T-helper 9 cell (primary cell): Measurements from ENCODE around the gene CLDN22.
"Not testable (repeated sequence)": the region's sequence is repeated elsewhere in the genome, so short reads cannot be mapped to it uniquely, and the experiment has no call there.

Experiments used
- DNase-seq: peaks from one replicate; pipeline ENCODE4 v3.0.0-alpha.2; 2020

CLDN22 gene

GRCh38 chr4:183347146-183347545 lies 27.1 kb upstream of the CLDN22 start:
- no peak for DNase-seq

DNA sequence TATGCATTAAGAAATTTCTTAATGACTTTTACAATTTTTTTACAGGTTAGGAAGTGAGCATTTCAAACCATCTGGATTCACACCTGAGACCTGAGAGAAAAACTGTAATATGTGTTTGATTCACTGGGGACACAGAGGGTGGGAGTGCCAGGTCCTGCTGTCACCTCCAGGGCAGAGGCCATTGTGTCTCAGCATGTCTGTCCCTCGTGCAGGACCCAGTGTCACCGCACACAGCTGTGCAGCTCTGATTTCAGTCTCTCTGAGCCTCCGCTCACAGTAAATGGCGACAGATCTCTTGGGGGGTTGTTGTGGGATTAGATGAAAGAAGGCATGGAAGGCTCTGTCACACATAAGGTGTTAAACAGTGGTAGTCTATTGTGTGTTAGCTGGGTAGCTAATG lies 25.2 kb upstream of the CLDN22 start:
- DNase-seq = no peak

DNA sequence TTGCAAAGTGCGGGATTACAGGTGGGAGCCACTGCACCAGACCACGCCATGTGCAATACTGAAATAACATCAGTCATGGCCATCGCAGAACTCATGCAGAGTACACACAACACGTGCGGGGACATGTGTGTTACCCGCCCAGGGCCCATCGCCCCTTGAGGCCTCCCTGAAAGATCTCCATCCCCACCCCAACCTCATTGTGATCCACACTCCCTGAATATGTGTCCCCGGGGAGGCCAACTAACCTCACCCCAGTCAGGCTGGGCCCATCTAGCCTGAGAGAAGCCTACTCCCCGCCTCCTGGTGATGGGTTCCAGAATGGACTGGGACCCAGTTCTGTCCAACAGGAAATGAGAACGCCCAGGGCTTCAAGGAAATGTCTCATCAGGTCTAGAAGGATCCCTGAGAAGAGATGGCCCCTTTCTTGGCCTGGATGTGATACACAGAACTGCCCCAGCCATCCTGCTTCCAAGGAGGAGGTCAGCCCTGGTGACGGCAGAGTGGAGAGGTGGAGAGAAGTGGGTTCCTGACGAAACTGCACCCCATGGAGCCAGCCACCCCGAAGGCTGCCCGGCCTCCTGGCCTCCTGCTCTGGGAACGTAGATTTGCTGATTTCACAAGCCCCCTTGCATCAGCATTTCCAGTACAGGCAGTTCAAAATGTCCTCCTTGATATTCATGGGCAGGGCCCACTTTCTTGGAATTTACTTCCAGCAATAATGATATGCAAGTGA lies 24.6 kb upstream of the CLDN22 start:
- no peak for DNase-seq

DNA sequence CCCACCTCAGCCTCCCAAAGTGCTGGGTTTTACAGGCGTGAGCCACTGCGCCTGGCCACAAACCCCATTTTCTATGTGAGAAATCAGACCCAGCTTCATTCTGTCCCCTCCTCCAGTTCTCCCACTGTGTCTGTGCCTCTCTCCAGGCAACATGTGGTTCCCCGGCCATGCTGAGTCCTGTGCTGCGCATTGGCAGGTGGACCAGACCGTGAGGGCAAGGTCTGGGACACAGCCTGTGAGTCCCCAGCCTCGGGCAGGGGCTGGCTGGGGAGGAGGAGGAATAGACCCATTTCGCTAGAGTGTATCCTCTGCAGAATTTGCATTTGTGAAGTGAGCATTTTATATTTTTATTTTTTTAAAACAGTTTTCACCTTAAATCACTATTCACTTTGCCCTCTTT lies 23.7 kb upstream of the CLDN22 start:
- DNase-seq = no peak

- no peak for DNase-seq
Measured at GRCh38 chr4:183342541-183343533, 22.8 kb upstream of the CLDN22 start.

DNA sequence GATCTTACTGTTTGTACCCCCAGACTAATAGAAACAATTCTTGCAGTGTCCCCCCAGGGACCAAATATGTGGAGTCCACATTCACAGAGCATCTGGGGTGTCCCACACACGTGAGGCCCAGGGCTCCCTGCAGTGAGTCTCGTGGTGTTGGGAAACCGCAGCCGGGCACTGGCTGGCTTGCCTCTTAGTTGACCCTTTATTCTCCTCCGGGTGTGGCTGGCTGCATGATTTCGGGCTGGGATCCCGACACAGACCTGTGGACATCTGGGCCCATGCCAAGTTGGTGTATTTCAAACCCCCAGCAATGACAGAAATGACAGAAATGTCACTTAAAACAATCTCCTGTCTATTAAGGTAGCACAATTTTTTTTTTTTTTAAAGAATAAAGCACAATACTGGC lies 17.8 kb upstream of the CLDN22 start:
- no peak for DNase-seq

GRCh38 chr4:183337349-183337748 lies 17.3 kb upstream of the CLDN22 start:
- no peak for DNase-seq

- DNase-seq = no peak
Measured at GRCh38 chr4:183335369-183335940, 15.4 kb upstream of the CLDN22 start.

DNA sequence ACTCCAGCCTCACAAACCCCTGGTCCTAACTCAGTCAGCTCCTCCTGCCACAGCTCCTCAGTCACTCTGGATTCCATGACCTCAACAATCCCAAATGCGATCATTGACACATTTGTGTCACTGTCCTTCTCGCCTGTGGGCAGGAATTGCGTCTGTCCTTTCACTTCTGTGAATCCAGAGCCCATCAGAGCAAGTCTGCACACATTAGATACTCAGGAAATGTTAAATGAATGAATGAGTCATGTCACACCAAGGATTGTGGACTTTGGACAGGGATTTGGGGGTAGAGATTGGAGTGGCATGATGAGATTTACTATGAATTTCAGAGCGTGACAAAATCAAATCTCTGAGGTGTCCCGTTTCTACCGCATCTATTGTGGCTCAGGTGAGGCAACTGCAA lies 13.9 kb upstream of the CLDN22 start:
- DNase-seq = no peak

GRCh38 chr4:183333202-183333601 lies 13.1 kb upstream of the CLDN22 start:
- no peak for DNase-seq

DNA sequence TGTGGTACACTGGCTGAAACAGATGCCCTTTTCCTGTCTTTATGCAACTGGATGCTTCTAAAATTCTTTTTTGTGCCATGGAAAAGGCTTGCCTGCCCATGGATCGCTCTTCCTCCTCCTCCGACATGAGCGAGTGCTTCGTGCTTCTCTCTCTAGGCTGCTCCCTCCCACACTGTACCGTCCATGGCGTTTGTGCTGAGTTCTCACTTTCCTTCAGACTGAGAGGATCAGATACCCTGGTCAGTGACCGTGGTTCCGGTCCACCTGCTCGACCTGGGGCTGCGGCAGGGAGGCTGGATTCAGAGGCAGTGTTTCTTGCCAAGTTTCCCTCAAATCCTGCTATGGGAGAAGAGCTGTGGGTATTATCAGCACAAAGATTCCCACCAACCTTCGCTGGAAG lies 12.4 kb upstream of the CLDN22 start:
- no peak for DNase-seq

GRCh38 chr4:183330841-183331240 lies 10.8 kb upstream of the CLDN22 start:
- DNase-seq = no peak

DNA sequence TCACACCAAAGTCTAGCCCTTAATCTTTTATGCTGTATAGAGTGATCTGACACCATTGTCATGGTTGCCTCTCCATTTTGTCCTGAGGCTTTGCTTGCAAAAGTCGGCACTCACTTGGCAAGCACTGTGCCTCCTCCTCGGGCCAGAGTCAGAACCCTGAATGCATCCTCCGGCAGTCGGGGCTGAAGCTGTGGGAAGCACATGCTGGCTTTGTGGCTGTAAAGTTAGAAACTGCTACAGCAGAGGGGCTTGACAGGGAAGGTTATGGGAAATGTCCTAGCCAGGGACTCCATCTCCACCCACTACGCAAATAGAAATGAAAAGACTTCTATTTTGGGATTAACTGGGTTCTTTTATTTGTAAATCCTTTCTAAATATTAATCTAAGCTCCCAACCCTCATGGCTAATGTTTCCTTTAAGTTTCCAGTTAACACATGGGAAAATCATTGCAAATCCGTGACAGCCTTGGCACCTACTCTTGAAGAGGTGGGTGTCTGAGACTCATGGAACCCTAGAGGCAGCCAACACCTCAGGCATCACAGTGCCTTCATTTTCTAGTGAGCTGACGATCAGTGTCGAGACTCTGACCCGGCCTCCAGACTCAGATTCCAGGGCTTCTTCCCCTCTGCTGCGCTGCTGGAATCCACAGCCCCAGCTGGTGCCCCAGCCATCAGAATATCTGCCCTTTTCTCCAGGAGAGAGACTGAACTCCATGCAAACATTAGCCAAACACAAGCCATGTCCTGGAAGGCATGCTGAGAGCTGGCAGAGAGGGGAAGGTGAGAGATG lies 10.1 kb upstream of the CLDN22 start:
- DNase-seq = no peak

GRCh38 chr4:183329244-183329643 lies 9.2 kb upstream of the CLDN22 start:
- DNase-seq = no peak

DNA sequence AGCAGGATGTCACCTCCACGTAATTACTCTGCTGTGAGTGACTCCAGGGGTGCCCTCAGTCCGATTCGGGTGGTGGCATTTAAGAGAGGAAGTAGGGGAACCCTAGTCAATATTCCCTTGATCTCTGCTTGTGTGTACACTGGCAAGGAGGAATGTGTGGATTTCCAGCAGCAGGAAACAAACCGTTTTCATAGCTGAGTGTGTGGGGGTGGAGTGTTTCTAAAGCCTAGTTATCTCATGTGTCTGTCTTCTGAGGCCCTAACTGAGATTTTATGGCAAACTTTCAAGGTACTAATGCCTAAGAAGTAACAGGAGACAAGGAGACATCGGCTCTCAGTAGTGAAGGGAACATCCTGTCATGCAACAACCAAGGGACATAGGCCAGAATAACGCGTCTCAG lies 8.8 kb upstream of the CLDN22 start:
- DNase-seq = no peak

GRCh38 chr4:183327827-183328226 lies 7.8 kb upstream of the CLDN22 start:
- DNase-seq = no peak

GRCh38 chr4:183326853-183327252 lies 6.8 kb upstream of the CLDN22 start:
- no peak for DNase-seq

GRCh38 chr4:183326387-183326786 lies 6.3 kb upstream of the CLDN22 start:
- DNase-seq = not testable (repeated sequence)

- no peak for DNase-seq
Measured at GRCh38 chr4:183324619-183325018, 4.5 kb upstream of the CLDN22 start.

- DNase-seq = not testable (repeated sequence)
Measured at GRCh38 chr4:183324056-183324455, 4.0 kb upstream of the CLDN22 start.

GRCh38 chr4:183323295-183323694 lies 3.2 kb upstream of the CLDN22 start:
- no peak for DNase-seq

GRCh38 chr4:183322326-183322725 lies 2.2 kb upstream of the CLDN22 start, which contains the start of gene CLDN24:
CLDN24 (minus strand) TSS chr4:183322426; CDS start chr4:183322426, 0 bp downstream.
- DNase-seq = no peak

GRCh38 chr4:183321516-183321915 lies 1.4 kb upstream of the CLDN22 start:
- DNase-seq = no peak
